Memory B cell (primary cell): ENCODE results near the gene PRDM16.

Experiments
- ATAC-seq: fragments of 150-1000 bp; cut with Tn5 transposase; 2 replicates; pipeline ENCODE4 v1.10.0; 2021; ENCODE audit warnings: low read depth, mild to moderate bottlenecking, moderate library complexity
- DNase-seq, 2 donors: peaks; one replicate each; pipeline ENCODE4 v3.0.0; 2022; ENCODE audit warnings: low spot score in 2 of 2
- H3K27ac Mint-ChIP-seq: one replicate; pipeline ENCODE4 v1.8.0; 2022; ENCODE audit warnings: mild to moderate bottlenecking, moderate library complexity, mixed read lengths
- H3K27me3 Mint-ChIP-seq: one replicate; pipeline ENCODE4 v1.8.0; 2022; ENCODE audit warnings: mixed read lengths
- H3K36me3 Mint-ChIP-seq: one replicate; pipeline ENCODE4 v1.8.0; 2022; ENCODE audit warnings: mild to moderate bottlenecking, mixed read lengths
- H3K4me1 Mint-ChIP-seq: one replicate; pipeline ENCODE4 v1.8.0; 2022; ENCODE audit warnings: mixed read lengths
- H3K4me3 Mint-ChIP-seq: one replicate; pipeline ENCODE4 v1.8.0; 2022; ENCODE audit warnings: mild to moderate bottlenecking, moderate library complexity, mixed read lengths
- H3K9me3 Mint-ChIP-seq: one replicate; pipeline ENCODE4 v1.8.0; 2022; ENCODE audit warnings: mixed read lengths

PRDM16 gene

GRCh38 chr1:3054474-3054873 is 14.5 kb upstream of the PRDM16 start:
- DNase-seq = no peak
- Mint-ChIP-seq H3K27me3 (peaks cover 22% of the 10 kb centered on the region), H3K4me3 (no peak overlapping the region), H3K4me1 (peaks cover 7% of the 10 kb centered on the region), H3K27ac (no peak overlapping the region), H3K36me3 (peaks cover 2% of the 10 kb centered on the region), H3K9me3 (peaks cover 6% of the 10 kb centered on the region)
- ATAC-seq = no peak

- ATAC-seq (no peak), DNase-seq (no peak)
- no peak overlapping the region for H3K27ac Mint-ChIP-seq
- H3K27me3 Mint-ChIP-seq = peaks cover 22% of the 10 kb centered on the region
- no peak overlapping the region for H3K4me3 Mint-ChIP-seq
- H3K9me3 Mint-ChIP-seq = peaks cover 6% of the 10 kb centered on the region
- peaks cover 2% of the 10 kb centered on the region for H3K36me3 Mint-ChIP-seq
- peaks cover 7% of the 10 kb centered on the region for H3K4me1 Mint-ChIP-seq
Measured at GRCh38 chr1:3055051-3055450, 14.0 kb upstream of the PRDM16 start.

GRCh38 chr1:3056641-3057040 is 12.4 kb upstream of the PRDM16 start:
- H3K4me1 Mint-ChIP-seq = peaks cover 4% of the 10 kb centered on the region
- peaks cover 6% of the 10 kb centered on the region for H3K9me3 Mint-ChIP-seq
- DNase-seq (no peak), ATAC-seq (no peak)
- H3K36me3 Mint-ChIP-seq = peaks cover 2% of the 10 kb centered on the region
- no peak overlapping the region for H3K27ac Mint-ChIP-seq
- no peak overlapping the region for H3K4me3 Mint-ChIP-seq
- peaks cover 14% of the 10 kb centered on the region for H3K27me3 Mint-ChIP-seq

- Mint-ChIP-seq H3K4me1 (no peaks in the 10 kb centered on the region), H3K36me3 (no peaks in the 10 kb centered on the region)
- no peak for ATAC-seq
Measured at GRCh38 chr1:3058263-3059030, 10.6 kb upstream of the PRDM16 start.

GRCh38 chr1:3060127-3060526 is 8.9 kb upstream of the PRDM16 start:
- no peak for DNase-seq
- H3K27me3 Mint-ChIP-seq = peaks cover 5% of the 10 kb centered on the region
- no peaks in the 10 kb centered on the region for H3K36me3 Mint-ChIP-seq
- no peak for ATAC-seq
- no peaks in the 10 kb centered on the region for H3K4me1 Mint-ChIP-seq
- H3K27ac Mint-ChIP-seq = no peak overlapping the region
- H3K9me3 Mint-ChIP-seq = peaks cover 2% of the 10 kb centered on the region
- H3K4me3 Mint-ChIP-seq = no peak overlapping the region

More at GRCh38 chr1:3058263-3059030, 10.6 kb upstream of the PRDM16 start:
- H3K27ac Mint-ChIP-seq = no peak overlapping the region
- H3K9me3 Mint-ChIP-seq = peaks cover 2% of the 10 kb centered on the region
- H3K27me3 Mint-ChIP-seq = peaks cover 4% of the 10 kb centered on the region
- no peak for DNase-seq
- H3K4me3 Mint-ChIP-seq = no peak overlapping the region

GRCh38 chr1:3060601-3061551 is 8.1 kb upstream of the PRDM16 start:
- peaks cover 6% of the 10 kb centered on the region for H3K27me3 Mint-ChIP-seq
- H3K4me1 Mint-ChIP-seq = no peaks in the 10 kb centered on the region
- DNase-seq = no peak
- no peak for ATAC-seq
- H3K4me3 Mint-ChIP-seq = no peak overlapping the region
- H3K36me3 Mint-ChIP-seq = no peaks in the 10 kb centered on the region
- H3K9me3 Mint-ChIP-seq = peaks cover 2% of the 10 kb centered on the region
- no peak overlapping the region for H3K27ac Mint-ChIP-seq

- peaks cover 9% of the 10 kb centered on the region for H3K27me3 Mint-ChIP-seq
- H3K9me3 Mint-ChIP-seq = peaks cover 2% of the 10 kb centered on the region
- ATAC-seq = no peak
- no peaks in the 10 kb centered on the region for H3K4me1 Mint-ChIP-seq
- H3K4me3 Mint-ChIP-seq = no peak overlapping the region
- no peaks in the 10 kb centered on the region for H3K36me3 Mint-ChIP-seq
- no peak overlapping the region for H3K27ac Mint-ChIP-seq
- DNase-seq = no peak
Measured at GRCh38 chr1:3061566-3061965, 7.4 kb upstream of the PRDM16 start.

GRCh38 chr1:3061981-3062615 is 6.9 kb upstream of the PRDM16 start:
- Mint-ChIP-seq H3K36me3 (no peaks in the 10 kb centered on the region), H3K27me3 (peaks cover 9% of the 10 kb centered on the region)
- ATAC-seq = no peak

GRCh38 chr1:3062616-3063378 is 6.2 kb upstream of the PRDM16 start:
- H3K27ac Mint-ChIP-seq = no peak overlapping the region
- no peak for ATAC-seq
- H3K36me3 Mint-ChIP-seq = no peaks in the 10 kb centered on the region
- H3K4me3 Mint-ChIP-seq = no peak overlapping the region
- DNase-seq = no peak
- H3K27me3 Mint-ChIP-seq = peaks cover 9% of the 10 kb centered on the region
- H3K9me3 Mint-ChIP-seq = peaks cover 2% of the 10 kb centered on the region
- no peaks in the 10 kb centered on the region for H3K4me1 Mint-ChIP-seq

More at GRCh38 chr1:3061981-3062615, 6.9 kb upstream of the PRDM16 start:
- peaks cover 2% of the 10 kb centered on the region for H3K9me3 Mint-ChIP-seq
- no peak overlapping the region for H3K4me3 Mint-ChIP-seq
- no peaks in the 10 kb centered on the region for H3K4me1 Mint-ChIP-seq
- DNase-seq = no peak
- H3K27ac Mint-ChIP-seq = no peak overlapping the region

- no peaks in the 10 kb centered on the region for H3K36me3 Mint-ChIP-seq
- peaks cover 8% of the 10 kb centered on the region for H3K27me3 Mint-ChIP-seq
- no peak for ATAC-seq
- H3K27ac Mint-ChIP-seq = no peak overlapping the region
- no peak overlapping the region for H3K4me3 Mint-ChIP-seq
- no peak for DNase-seq
- H3K9me3 Mint-ChIP-seq = no peaks in the 10 kb centered on the region
- H3K4me1 Mint-ChIP-seq = no peaks in the 10 kb centered on the region
Measured at GRCh38 chr1:3063379-3064295, 5.4 kb upstream of the PRDM16 start.

GRCh38 chr1:3064296-3064850 is 4.6 kb upstream of the PRDM16 start:
- H3K4me3 Mint-ChIP-seq = no peak overlapping the region
- H3K9me3 Mint-ChIP-seq = no peaks in the 10 kb centered on the region
- no peaks in the 10 kb centered on the region for H3K4me1 Mint-ChIP-seq
- no peak for ATAC-seq
- H3K36me3 Mint-ChIP-seq = no peaks in the 10 kb centered on the region
- no peak overlapping the region for H3K27ac Mint-ChIP-seq
- DNase-seq = no peak
- peaks cover 6% of the 10 kb centered on the region for H3K27me3 Mint-ChIP-seq

- H3K9me3 Mint-ChIP-seq = no peaks in the 10 kb centered on the region
- ATAC-seq = no peak
- no peak for DNase-seq
- H3K4me1 Mint-ChIP-seq = no peaks in the 10 kb centered on the region
- H3K36me3 Mint-ChIP-seq = no peaks in the 10 kb centered on the region
- H3K27me3 Mint-ChIP-seq = peaks cover 6% of the 10 kb centered on the region
- H3K4me3 Mint-ChIP-seq = no peak overlapping the region
- H3K27ac Mint-ChIP-seq = no peak overlapping the region
Measured at GRCh38 chr1:3064901-3065300, 4.1 kb upstream of the PRDM16 start.
